GM20431 (cell line): ENCODE results near the gene OCRL.

Experiments
- in situ Hi-C: fragments of 300-500 bp; cut with MseI, MboI; formaldehyde crosslinking; loops from one replicate; pipeline ENCODE4 v1.15.0; 2020; ENCODE audit warnings: low sequenced_read_pairs; ENCODE audit not compliant: unreplicated experiment

The OCRL gene

GRCh38 chrX:129618997-129619396 lies 78.9 kb downstream of the OCRL start:
- in situ Hi-C loops = loop anchor here (25.0 kb wide), 1 partner anchor 418 kb away; no protein-coding TSS in a partner anchor

- in situ Hi-C loops = loop anchor here (25.0 kb wide), 1 partner anchor 414 kb away; no protein-coding TSS in a partner anchor
These were observed 82.8 kb downstream of the OCRL start for GRCh38 chrX:129622757-129623301.

GRCh38 chrX:129626026-129626425 lies 86.0 kb downstream of the OCRL start:
- in situ Hi-C loops = no loop called here

- in situ Hi-C loops = no loop called here
These were observed 89.8 kb downstream of the OCRL start for GRCh38 chrX:129629837-129630236.

- in situ Hi-C loops = no loop called here
These were observed 91.8 kb downstream of the OCRL start for GRCh38 chrX:129631849-129632248.

- in situ Hi-C loops = no loop called here
These were observed 92.4 kb downstream of the OCRL start for GRCh38 chrX:129632443-129632842.

GRCh38 chrX:129634541-129634940 lies 94.5 kb downstream of the OCRL start:
- in situ Hi-C loops = no loop called here

GRCh38 chrX:129636175-129636681 lies 96.2 kb downstream of the OCRL start:
- in situ Hi-C loops = no loop called here

- in situ Hi-C loops = no loop called here
These were observed 97.4 kb downstream of the OCRL start for GRCh38 chrX:129637217-129638109.

GRCh38 chrX:129638917-129639316 lies 98.9 kb downstream of the OCRL start:
- in situ Hi-C loops = no loop called here

- in situ Hi-C loops = no loop called here
These were observed 100.7 kb downstream of the OCRL start for GRCh38 chrX:129640737-129641136.

GRCh38 chrX:129641469-129641868 lies 101.4 kb downstream of the OCRL start:
- in situ Hi-C loops = no loop called here

- in situ Hi-C loops = no loop called here
These were observed 101.9 kb downstream of the OCRL start for GRCh38 chrX:129641941-129642340.
